ENCODE results near the gene KIAA0319L. TPM values are rescaled to one million over a fixed set of nuclear protein-coding genes. Genes with fewer than 3 reads are reported as not detected.

KIAA0319L gene
- total RNA-seq, 1 experiment from 2014 or later: 70.0 TPM

- Mint-ChIP-seq H3K36me3 (peaks cover 74% of the 10 kb centered on the region), H3K27ac (0 out of 2 replicates have a peak overlapping the region, but pooled peaks have one; percentile 47), H3K9me3 (peaks cover 8% of the 10 kb centered on the region), H3K27me3 (ENCODE audit: low read depth) (no peaks in the 10 kb centered on the region; the same call in 1 of the 2 replicates), H3K4me1 (peaks cover 15% of the 10 kb centered on the region), H3K4me3 (no peak overlapping the region)
- ChIA-PET POLR2A (interaction anchor here (0.7 kb wide), 1 partner anchor 99 kb away, joined by 4 read pairs; no protein-coding TSS in a partner anchor), CTCF (no interaction called here)
- DNase-seq (ENCODE audit: low spot score) (no peak), ATAC-seq (no peak)
- TF ChIP-seq NR1H2 (CRISPR knock-in tag; IDR thresholded peaks at IDR 0.05): no peak
- TF ChIP-seq GRHL2 (CRISPR knock-in tag; IDR thresholded peaks at IDR 0.05; ENCODE audit: insufficient replicate concordance, severe bottlenecking): no peak
- TF ChIP-seq PRDM15 (CRISPR knock-in tag; IDR thresholded peaks at IDR 0.05): no peak
- no peak for TF ChIP-seq SMAD4 (CRISPR knock-in tag; IDR thresholded peaks at IDR 0.05)
- no peak for TF ChIP-seq ZNF396 (CRISPR knock-in tag; IDR thresholded peaks at IDR 0.05; ENCODE audit: borderline replicate concordance)
- TF ChIP-seq E2F1 (CRISPR knock-in tag; IDR thresholded peaks at IDR 0.05): no peak
- no peak for TF ChIP-seq CTCF (IDR thresholded peaks at IDR 0.05)
- TF ChIP-seq ZNF671 (CRISPR knock-in tag; IDR thresholded peaks at IDR 0.05): no peak
- TF ChIP-seq NFYB (CRISPR knock-in tag; conservative IDR thresholded peaks at IDR 0.05; ENCODE audit: low read depth): no peak
- TF ChIP-seq TEAD4 (CRISPR knock-in tag; IDR thresholded peaks at IDR 0.05): no peak
- TF ChIP-seq E2F5 (CRISPR knock-in tag; IDR thresholded peaks at IDR 0.05): no peak
- no peak for TF ChIP-seq CREM (CRISPR knock-in tag; IDR thresholded peaks at IDR 0.05)
- TF ChIP-seq ARID4B (CRISPR knock-in tag; IDR thresholded peaks at IDR 0.05; ENCODE audit: borderline replicate concordance): no peak
- no peak for TF ChIP-seq ZNF263 (CRISPR knock-in tag; IDR thresholded peaks at IDR 0.05; ENCODE audit: low read depth)
- no peak for TF ChIP-seq NR2C2 (CRISPR knock-in tag; IDR thresholded peaks at IDR 0.05)
- TF ChIP-seq ZMAT4 (CRISPR knock-in tag; IDR thresholded peaks at IDR 0.05): no peak
- no peak for TF ChIP-seq E2F4 (CRISPR knock-in tag; IDR thresholded peaks at IDR 0.05; ENCODE audit: borderline replicate concordance, low read depth)
- TF ChIP-seq ZBTB21 (CRISPR knock-in tag; IDR thresholded peaks at IDR 0.05; ENCODE audit: borderline replicate concordance): no peak
These were observed 149.5 kb downstream of the KIAA0319L start for GRCh38 chr1:35407743-35408142.
